ENCODE measurements around the gene SIRT4. TPM values are rescaled to one million over a fixed set of nuclear protein-coding genes. Genes with fewer than 3 reads are reported as not detected.

Gene SIRT4
- polyA plus RNA-seq, 1 of the 3 experiments (the other 2 are of a cell fraction), result 1.1 TPM

DNA sequence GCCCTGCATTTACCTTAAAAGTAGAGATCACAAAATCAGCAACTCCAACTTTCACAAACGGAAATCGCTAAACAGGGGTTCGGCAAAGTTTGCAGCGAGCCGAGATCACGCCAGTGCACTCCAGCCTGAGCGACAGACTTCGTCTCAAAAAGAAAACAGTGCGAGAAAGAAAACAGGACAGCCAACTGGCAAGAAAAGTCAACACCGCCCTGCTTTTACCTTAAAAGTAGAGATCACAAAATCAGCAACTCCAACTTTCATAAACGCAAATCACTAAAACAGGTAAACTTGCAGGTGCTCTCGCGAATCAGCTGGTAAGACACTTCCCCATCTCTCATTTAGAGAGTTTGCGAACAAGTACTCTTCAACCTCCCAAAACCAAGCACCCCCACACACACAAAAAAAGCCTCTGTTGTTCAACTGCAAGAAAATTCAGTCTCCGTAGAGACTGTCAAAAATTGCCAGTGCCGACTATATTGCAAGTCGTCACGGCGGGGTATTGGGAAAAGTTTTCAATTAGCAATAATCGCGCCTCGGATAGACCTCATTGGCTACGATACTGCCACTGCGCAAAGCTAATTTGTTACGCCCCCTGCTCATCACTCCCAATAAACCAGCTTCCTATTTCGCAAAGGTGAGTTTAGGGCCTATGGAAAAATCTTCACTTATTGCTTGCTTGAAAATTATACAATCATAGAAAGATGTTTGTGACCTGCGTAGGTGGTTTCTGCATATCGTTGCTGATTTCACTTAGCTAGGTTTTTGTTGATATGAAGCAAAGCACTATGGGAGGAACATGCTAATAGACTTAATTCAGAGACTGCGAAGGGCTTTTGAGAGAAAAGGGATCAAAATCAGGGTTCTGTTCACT is 9.2 kb upstream of the SIRT4 start, which contains the start of gene RNU4-1:
RNU4-1 (minus strand) TSS at position 577 of the 871 bp plus-strand sequence.
- peaks cover 0 to 2% of the 10 kb centered on the region in 2 experiments; a peak in 2 of 4 replicates for H3K4me1 ChIP-seq (ENCODE audit: control insufficient read depth in 1 of 2, insufficient read depth in 2 of 2, low read depth in 1 of 2, low read length in 1 of 2)
- peak within 1 kb of the TSS; percentile 98 to 100 for H3K27ac ChIP-seq (ENCODE audit: low read depth in 2 of 2, low read length in 1 of 2)
- H2AFZ ChIP-seq (ENCODE audit: low read depth), result peak within 1 kb of the TSS; percentile 67
- no peaks in the 10 kb centered on the region for H3K36me3 ChIP-seq (replicated peaks in 1 of 2; ENCODE audit: control insufficient read depth in 1 of 2, insufficient read depth in 2 of 2, low read length in 1 of 2)
- H3K4me3 ChIP-seq (ENCODE audit: low read depth in 2 of 2, low read length in 1 of 2), result peak within 1 kb of the TSS; percentile 50 to 70
- H3K9me2 ChIP-seq, result no peaks in the 10 kb centered on the region
- peak within 1 kb of the TSS; percentile 90 for H3K4me2 ChIP-seq
- peak; percentile 57 for DNase-seq
- CTCF ChIA-PET, result interaction anchor here (0.8 to 3.8 kb wide), 10 partner anchors 9 to 67 kb away, joined by 3 to 26 read pairs (median 4); partner anchors contain the start of gene SIRT4
- no peaks in the 10 kb centered on the region for H3K79me2 ChIP-seq (ENCODE audit: insufficient read depth)
- under 1% methylated on average over 28 of the region's 29 CpGs for WGBS (ENCODE audit: low lambda C conversion rate)
- H3K27me3 ChIP-seq (ENCODE audit: insufficient read depth), result no peaks in the 10 kb centered on the region
- peaks cover 30% of the 10 kb centered on the region for H3F3A ChIP-seq (replicated peaks; ENCODE audit: insufficient read depth)
- H4K20me1 ChIP-seq (ENCODE audit: insufficient read depth), result no peaks in the 10 kb centered on the region
- H3K9me3 ChIP-seq, result no peaks in the 10 kb centered on the region
- H3K9ac ChIP-seq, result peak within 1 kb of the TSS; percentile 86
- POLR2A ChIA-PET, result interaction anchor here (0.8 to 4.8 kb wide), 15 partner anchors 9 to 176 kb away, joined by 3 to 108 read pairs (median 13); partner anchors contain the start of genes COX6A1, PXN, RAB35 and RPLP0
- TF ChIP-seq JUND (IDR thresholded peaks at IDR 0.05) (peak; percentile 67), RCOR1 (IDR thresholded peaks at IDR 0.05; ENCODE audit: low read length) (peak; percentile 68), MEF2A (IDR thresholded peaks at IDR 0.05; ENCODE audit: borderline replicate concordance, low read depth) (peak; percentile 28; the same call in 1 of the 2 replicates), MXI1 (IDR thresholded peaks at IDR 0.05; ENCODE audit: low read depth, low read length) (0 out of 2 replicates have a peak, but pooled peaks have one; percentile 29), GATA2 (CRISPR knock-in tag; IDR thresholded peaks at IDR 0.05) (no peak), TEAD4 (IDR thresholded peaks at IDR 0.05; ENCODE audit: borderline replicate concordance, insufficient read depth) (peak; percentile 71), CTCF (IDR thresholded peaks at IDR 0.05) (no peak), POLR2AphosphoS5 (IDR thresholded peaks at IDR 0.05; ENCODE audit: low read depth, low read length) (peak; percentile 100), TCF12 (IDR thresholded peaks at IDR 0.05) (peak; percentile 60), MAX (IDR thresholded peaks at IDR 0.05; ENCODE audit: low read depth) (peak; percentile 55; the same call in 1 of the 2 replicates), PBX3 (IDR thresholded peaks at IDR 0.05) (peak; percentile 71), CHD2 (IDR thresholded peaks at IDR 0.05; ENCODE audit: low read length, partially characterized antibody) (peak; percentile 83), GABPA (IDR thresholded peaks at IDR 0.05; ENCODE audit: low read depth) (no peak), FOXM1 (IDR thresholded peaks at IDR 0.05; ENCODE audit: low read depth) (no peak), EZH2phosphoT487 (IDR thresholded peaks at IDR 0.05; ENCODE audit: borderline replicate concordance, low read depth) (no peak), NFIC (IDR thresholded peaks at IDR 0.05; ENCODE audit: borderline replicate concordance) (no peak; the same call in 1 of the 2 replicates), USF2 (IDR thresholded peaks at IDR 0.05; ENCODE audit: borderline replicate concordance, low read depth, low read length) (no peak), SIN3A (IDR thresholded peaks at IDR 0.05; ENCODE audit: borderline replicate concordance, low read depth, low read length) (peak; percentile 100), FOSL2 (IDR thresholded peaks at IDR 0.05; ENCODE audit: borderline replicate concordance, low read depth) (peak; percentile 43), NRF1 (IDR thresholded peaks at IDR 0.05; ENCODE audit: low read depth, low read length) (no peak), EP300 (IDR thresholded peaks at IDR 0.05; ENCODE audit: borderline replicate concordance in 1 of 2, low read depth in 1 of 2, low read length in 1 of 2) (peak in 1 of 2 experiments; percentile 67; a peak in 1 of 4 replicates)
- TF ChIP-seq, protein P1, sequence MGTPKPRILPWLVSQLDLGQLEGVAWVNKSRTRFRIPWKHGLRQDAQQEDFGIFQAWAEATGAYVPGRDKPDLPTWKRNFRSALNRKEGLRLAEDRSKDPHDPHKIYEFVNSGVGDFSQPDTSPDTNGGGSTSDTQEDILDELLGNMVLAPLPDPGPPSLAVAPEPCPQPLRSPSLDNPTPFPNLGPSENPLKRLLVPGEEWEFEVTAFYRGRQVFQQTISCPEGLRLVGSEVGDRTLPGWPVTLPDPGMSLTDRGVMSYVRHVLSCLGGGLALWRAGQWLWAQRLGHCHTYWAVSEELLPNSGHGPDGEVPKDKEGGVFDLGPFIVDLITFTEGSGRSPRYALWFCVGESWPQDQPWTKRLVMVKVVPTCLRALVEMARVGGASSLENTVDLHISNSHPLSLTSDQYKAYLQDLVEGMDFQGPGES (IDR thresholded peaks at IDR 0.05; ENCODE audit: low read depth, low read length), result no peak
- TF ChIP-seq, protein P2, sequence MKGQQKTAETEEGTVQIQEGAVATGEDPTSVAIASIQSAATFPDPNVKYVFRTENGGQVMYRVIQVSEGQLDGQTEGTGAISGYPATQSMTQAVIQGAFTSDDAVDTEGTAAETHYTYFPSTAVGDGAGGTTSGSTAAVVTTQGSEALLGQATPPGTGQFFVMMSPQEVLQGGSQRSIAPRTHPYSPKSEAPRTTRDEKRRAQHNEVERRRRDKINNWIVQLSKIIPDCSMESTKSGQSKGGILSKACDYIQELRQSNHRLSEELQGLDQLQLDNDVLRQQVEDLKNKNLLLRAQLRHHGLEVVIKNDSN (IDR thresholded peaks at IDR 0.05; ENCODE audit: borderline replicate concordance, low read depth), result no peak
- TF ChIP-seq, protein P3, sequence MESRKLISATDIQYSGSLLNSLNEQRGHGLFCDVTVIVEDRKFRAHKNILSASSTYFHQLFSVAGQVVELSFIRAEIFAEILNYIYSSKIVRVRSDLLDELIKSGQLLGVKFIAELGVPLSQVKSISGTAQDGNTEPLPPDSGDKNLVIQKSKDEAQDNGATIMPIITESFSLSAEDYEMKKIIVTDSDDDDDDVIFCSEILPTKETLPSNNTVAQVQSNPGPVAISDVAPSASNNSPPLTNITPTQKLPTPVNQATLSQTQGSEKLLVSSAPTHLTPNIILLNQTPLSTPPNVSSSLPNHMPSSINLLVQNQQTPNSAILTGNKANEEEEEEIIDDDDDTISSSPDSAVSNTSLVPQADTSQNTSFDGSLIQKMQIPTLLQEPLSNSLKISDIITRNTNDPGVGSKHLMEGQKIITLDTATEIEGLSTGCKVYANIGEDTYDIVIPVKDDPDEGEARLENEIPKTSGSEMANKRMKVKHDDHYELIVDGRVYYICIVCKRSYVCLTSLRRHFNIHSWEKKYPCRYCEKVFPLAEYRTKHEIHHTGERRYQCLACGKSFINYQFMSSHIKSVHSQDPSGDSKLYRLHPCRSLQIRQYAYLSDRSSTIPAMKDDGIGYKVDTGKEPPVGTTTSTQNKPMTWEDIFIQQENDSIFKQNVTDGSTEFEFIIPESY (IDR thresholded peaks at IDR 0.05; ENCODE audit: borderline replicate concordance, low read depth), result peak; percentile 92

Measured in SK-N-SH (cell line).